ENCODE measurements around the gene SPINDOC. TPM values are rescaled to one million over a fixed set of nuclear protein-coding genes. Genes with fewer than 3 reads are reported as not detected.

Gene SPINDOC
- total RNA-seq, 1 experiment from 2014 or later, result 121 TPM

GRCh38 chr11:63869171-63869591 lies 55.9 kb downstream of the SPINDOC start:
- Histone ChIP-seq H3K79me2 (ENCODE audit: insufficient read depth, low read length) (peaks cover 16% of the 10 kb centered on the region; the same call in 1 of the 2 replicates), H3K79me1 (ENCODE audit: insufficient read depth, low read depth, low read length, poor library complexity, severe bottlenecking) (peaks cover 13% of the 10 kb centered on the region), H2AFZ (ENCODE audit: low read length) (no peak overlapping the region), H2BK20ac (ENCODE audit: low read depth, low read length, poor library complexity, severe bottlenecking) (no peak overlapping the region), H3K4me1 (ENCODE audit: insufficient read depth, low read length) (peaks cover 12% of the 10 kb centered on the region; the same call in 1 of the 2 replicates), H4K8ac (replicated peaks; ENCODE audit: insufficient read length, low read depth, low read length) (no peak overlapping the region), H2BK5ac (ENCODE audit: insufficient read length, low read length) (no peak overlapping the region), H3K27ac (ENCODE audit: insufficient read length, low read depth, low read length) (no peak overlapping the region), H2BK15ac (ENCODE audit: low read depth, low read length) (no peak overlapping the region), H3K56ac (ENCODE audit: insufficient read length, low read depth, low read length) (no peak overlapping the region), H3K18ac (ENCODE audit: insufficient read length, low read depth, low read length) (no peak overlapping the region), H2AK5ac (ENCODE audit: insufficient read length, low read length) (no peak overlapping the region), H3K4ac (ENCODE audit: low read depth, low read length) (no peak overlapping the region), H2BK12ac (ENCODE audit: insufficient read length, low read depth, low read length) (no peak overlapping the region), H3K9me3 (ENCODE audit: control insufficient read depth, low read depth, low read length) (no peaks in the 10 kb centered on the region), H4K5ac (ENCODE audit: insufficient read length, low read depth, low read length) (no peak overlapping the region), H3T11ph (ENCODE audit: low read length) (no peak overlapping the region), H4K20me1 (ENCODE audit: control insufficient read depth, insufficient read depth, insufficient read length) (no peaks in the 10 kb centered on the region), H3K4me2 (ENCODE audit: insufficient read depth, insufficient read length, low read length) (no peak overlapping the region), H4K91ac (ENCODE audit: insufficient read length, low read depth, low read length) (no peak overlapping the region), H2BK120ac (ENCODE audit: low read depth, low read length, poor library complexity, severe bottlenecking) (no peak overlapping the region), H3K14ac (ENCODE audit: insufficient read depth, low read length) (no peak overlapping the region), H3K9ac (ENCODE audit: extremely low read depth, insufficient read length, low read length) (no peak overlapping the region), H3K23me2 (ENCODE audit: insufficient read length, low read depth, low read length, poor library complexity, severe bottlenecking) (no peaks in the 10 kb centered on the region), H3K23ac (ENCODE audit: insufficient read length, low read depth, low read length) (no peak overlapping the region), H3K27me3 (ENCODE audit: insufficient read depth, low read length) (no peaks in the 10 kb centered on the region)
- Mint-ChIP-seq H3K36me3 (ENCODE audit: insufficient read depth in 1 of 3, low read depth in 3 of 3) (peaks cover 0 to 3% (median 0%) of the 10 kb centered on the region in 3 experiments; a peak in 2 of 7 replicates), H3K4me3 (no peak overlapping the region; a peak in 1 of 5 replicates), H3K27ac (peak overlapping the region; percentile 28 to 78 (median 70); a peak in 5 of 7 replicates), H3K4me1 (peaks cover 58 to 63% of the 10 kb centered on the region in 2 experiments), H3K9me3 (no peaks in the 10 kb centered on the region), H3K27me3 (ENCODE audit: low read depth) (no peaks in the 10 kb centered on the region)
- TF ChIP-seq, protein P1, sequence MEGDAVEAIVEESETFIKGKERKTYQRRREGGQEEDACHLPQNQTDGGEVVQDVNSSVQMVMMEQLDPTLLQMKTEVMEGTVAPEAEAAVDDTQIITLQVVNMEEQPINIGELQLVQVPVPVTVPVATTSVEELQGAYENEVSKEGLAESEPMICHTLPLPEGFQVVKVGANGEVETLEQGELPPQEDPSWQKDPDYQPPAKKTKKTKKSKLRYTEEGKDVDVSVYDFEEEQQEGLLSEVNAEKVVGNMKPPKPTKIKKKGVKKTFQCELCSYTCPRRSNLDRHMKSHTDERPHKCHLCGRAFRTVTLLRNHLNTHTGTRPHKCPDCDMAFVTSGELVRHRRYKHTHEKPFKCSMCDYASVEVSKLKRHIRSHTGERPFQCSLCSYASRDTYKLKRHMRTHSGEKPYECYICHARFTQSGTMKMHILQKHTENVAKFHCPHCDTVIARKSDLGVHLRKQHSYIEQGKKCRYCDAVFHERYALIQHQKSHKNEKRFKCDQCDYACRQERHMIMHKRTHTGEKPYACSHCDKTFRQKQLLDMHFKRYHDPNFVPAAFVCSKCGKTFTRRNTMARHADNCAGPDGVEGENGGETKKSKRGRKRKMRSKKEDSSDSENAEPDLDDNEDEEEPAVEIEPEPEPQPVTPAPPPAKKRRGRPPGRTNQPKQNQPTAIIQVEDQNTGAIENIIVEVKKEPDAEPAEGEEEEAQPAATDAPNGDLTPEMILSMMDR (conservative IDR thresholded peaks at IDR 0.05), result no peak
- WGBS (ENCODE audit: extremely low coverage, insufficient read length, low lambda C conversion rate), result no CpG with 5 or more reads among the region's 7 CpGs
- DNase-seq, result no peak

Data from H9 (cell line).